ENCODE results near the gene NFKB1.
A peak's percentile ranks its signal among the peaks of the same experiment; 100 is the strongest.

NFKB1 gene

DNA sequence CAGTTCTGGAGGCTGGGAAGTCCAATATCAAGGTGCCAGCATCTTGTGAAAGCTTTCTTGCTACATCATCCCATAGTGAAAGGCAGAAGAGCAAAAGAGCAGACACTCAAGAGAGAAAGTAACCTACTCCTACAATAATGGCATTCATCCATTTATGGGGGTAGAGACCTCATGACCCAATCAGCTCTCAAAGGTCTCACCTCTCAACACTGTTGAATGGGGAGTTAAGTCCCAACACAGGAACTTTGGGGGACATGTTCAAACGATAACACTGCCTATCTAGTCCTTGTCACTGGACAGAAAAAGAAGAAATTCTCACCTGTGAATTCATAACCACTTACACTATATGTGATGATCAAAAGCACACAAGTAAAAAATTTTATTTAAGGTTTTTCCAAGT lies 6.6 kb upstream of the NFKB1 start:
- no peak for DNase-seq (ENCODE audit: low read depth in 2 of 2)

DNA sequence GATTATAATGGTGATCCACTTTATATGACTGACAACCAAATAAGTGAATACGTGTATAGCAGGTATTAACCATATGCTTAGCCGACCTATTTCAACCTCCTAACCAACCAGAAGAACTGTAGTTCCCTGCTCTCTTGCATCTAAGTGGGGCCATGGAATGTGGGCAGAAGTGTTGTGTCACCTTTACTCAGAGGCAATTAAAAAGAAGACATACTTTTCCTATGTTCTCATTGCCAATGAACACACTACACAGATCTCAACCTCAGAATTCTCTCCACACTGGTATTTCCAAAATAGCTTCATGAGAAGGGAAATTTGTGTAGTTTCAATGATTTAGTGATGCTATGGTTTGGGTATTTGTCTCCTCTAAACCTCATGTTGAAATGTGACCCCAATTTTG lies 3.2 kb upstream of the NFKB1 start:
- no peak for DNase-seq (ENCODE audit: low read depth in 2 of 2)

DNA sequence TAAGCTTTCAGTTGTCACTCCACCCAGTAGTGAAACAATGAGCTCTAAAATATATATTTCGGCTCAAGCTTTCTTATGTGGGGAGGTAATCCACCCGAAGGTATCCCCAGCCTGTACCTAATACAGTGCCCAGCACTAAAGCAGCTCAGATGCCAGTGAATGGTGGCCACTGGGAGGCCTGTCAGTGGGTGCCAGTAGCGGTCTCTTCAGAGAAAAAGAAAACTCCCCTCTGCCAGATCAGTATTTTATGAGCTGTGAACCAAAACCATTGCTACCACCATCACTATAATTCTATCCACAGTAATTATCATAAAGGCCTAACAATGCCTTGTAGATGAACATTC lies 835 bp upstream of the NFKB1 start:
- DNase-seq (ENCODE audit: low read depth in 2 of 2) = peak in 1 of 2 donors; percentile 22

DNA sequence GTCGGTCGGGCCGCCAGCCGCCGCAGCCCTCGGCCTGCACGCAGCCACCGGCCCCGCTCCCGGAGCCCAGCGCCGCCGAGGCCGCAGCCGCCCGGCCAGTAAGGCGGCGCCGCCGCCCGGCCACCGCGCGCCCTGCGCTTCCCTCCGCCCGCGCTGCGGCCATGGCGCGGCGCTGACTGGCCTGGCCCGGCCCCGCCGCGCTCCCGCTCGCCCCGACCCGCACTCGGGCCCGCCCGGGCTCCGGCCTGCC lies 213 bp downstream of the NFKB1 start:
- DNase-seq (ENCODE audit: low read depth in 2 of 2) = no peak

DNA sequence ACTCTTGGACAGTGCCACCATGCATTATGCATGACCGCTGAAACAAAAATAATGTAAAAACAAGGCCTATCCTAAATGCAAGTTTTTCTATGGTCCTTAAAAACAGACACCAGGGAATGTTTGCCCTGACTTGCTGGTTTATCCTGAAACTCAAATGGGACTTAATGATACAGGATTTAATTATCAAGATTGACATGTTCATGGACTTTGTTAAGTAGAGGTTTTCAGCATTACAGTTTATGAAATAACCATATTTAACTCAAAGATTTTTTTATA lies 1.3 kb downstream of the NFKB1 start:
- DNase-seq (ENCODE audit: low read depth in 2 of 2) = no peak

DNA sequence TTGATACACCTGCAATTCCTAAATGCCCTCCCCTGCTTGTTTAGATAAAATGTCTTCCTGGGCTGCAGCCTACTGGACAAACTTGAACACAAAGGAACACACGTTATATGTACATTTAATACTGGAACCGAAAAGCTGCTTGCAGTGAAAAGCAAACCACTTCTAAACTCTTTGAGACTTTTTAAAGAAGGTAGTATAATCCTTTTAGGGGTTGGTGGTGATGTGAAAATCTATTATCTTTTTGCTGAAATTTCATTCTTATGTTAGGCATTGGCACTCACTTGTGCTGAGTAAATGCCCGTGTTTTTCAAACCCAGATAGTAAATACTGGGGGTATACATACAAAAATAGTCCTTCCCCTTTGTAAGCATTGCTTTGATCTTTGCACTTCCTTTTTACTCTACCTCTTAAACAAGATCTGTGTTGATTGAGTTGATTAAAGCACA lies 2.2 kb downstream of the NFKB1 start:
- no peak for DNase-seq (ENCODE audit: low read depth in 2 of 2)

DNA sequence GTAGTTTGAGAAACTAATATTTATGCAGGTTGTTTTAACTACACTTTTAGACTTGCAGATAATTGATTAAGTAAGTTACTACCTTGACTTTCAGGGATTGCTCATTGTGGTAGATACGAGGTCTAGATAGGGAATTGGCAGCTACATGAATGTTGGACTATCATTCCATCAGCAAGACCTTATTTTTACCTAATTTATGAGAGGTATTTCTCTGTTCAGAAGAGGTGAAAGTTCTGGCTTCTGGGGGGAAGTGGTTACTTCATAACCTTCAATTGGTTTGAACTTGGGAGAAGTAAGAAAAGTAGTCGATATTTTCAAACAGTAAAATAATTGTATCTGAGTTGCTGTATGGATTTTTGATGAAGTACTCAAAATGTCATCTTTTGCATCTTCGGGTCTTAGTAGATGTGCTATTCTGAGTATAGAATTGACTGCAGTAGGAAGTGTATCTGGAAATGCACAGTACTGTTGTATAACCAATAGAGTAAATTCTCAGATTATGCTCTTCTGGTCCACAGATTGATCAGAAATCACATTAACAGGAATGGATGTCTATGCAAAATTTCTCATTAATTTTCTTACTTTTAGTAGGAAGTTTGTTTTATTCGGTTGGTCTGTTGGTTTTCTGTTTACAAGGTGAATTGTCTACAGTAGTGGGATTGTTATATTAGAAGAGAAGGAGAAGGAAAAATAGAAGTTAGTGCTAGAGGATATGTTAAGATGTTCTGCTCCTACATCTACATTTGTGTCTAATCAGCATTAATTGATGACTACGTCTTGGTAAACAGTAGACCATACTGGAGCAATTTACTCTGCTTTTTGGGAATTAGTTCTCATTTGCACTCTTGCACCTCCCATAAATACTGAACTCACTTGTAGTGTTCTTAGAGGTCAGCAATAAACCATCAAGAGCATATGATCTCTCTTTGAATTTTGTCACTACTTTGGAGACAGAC lies 3.0 kb downstream of the NFKB1 start:
- DNase-seq (ENCODE audit: low read depth in 2 of 2) = no peak

DNA sequence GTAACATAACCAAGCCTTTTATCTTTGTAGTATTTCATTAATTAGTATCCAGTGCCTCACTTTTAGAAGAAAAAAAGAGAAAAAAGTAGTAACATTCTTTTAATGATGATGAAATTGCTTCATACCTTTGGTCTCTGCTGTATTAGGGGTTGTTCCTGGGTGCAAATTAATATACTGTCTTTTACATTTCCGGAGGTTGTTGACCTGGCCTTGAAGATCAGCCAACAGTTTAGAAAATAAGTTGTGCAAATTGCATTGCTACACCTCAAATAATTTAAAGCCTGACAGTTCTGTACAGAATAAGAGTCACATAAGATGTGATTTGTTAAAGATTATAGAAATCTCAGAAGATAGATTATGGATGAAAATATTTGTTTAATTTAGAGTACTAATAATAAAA lies 3.8 kb downstream of the NFKB1 start:
- DNase-seq (ENCODE audit: low read depth in 2 of 2) = no peak

DNA sequence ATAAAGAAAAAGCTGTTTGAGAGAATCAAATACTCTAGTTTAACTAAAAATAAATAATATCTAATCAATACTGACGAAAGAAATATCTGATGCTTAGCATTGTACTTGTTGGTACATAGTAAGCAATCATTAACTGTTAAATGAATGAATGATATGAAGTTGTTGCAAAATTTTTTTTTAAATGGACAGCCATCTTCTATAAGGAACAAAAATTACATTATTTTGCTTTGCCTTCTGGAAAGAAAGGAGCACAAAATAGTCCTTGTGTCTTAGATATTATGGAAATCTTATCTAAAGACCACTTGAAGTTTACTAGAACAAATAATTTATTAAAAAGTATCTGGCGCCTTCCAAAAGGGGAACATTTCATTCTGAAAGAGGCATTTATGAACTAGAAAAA lies 4.5 kb downstream of the NFKB1 start:
- DNase-seq (ENCODE audit: low read depth in 2 of 2) = no peak

DNA sequence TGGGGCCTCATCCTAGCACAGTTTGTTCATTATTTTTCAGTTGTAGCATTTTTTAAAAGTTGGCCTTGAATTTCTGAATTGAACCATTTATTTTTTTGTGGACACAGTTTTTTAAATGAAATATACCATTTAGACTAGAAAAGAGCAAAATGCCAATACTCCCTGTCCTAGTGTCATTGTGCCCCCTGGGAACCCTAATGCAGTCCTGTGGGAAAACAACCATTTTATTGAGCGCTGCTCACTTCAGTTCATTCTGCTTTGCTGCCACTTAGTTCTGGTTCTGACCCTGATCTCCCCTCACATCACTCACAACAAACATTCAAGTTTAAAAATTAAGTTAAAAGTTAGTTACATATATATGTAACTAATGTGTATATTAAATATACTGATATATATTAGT lies 5.4 kb downstream of the NFKB1 start:
- no peak for DNase-seq (ENCODE audit: low read depth in 2 of 2)

DNA sequence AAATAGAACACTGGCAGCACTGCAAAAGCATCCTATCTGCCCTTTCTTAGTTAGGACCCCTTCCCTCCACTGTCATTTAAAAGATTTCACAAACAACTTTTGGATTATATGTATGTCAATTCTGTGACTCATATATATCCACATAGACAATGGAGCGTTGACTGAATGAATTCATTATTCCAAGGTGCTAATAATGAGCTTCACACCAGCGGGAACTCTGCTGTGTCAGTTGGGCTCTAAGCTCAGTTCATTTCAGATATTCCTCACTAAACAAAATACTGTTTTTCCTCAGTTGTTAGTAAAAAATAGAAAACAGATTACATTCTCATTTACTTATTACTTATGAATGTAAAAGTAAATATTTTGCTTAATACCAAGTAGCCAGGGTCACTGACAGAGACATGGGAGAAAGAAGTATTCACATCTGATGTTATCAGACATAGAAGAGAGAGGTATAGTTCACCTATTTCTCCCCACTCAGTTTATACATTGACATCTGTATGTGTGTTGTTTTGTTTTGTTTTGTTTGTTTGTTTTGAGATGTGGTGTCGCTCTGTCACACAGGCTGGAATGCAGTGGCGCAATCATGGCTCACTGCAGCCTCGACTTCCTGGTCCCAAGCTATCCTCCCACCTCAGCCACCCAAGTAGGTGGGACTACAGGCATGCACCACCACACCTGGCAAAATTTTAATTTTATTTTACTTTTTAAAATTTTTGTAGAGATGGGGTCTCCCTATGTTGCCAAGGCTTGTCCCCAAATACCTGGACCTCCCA lies 10.9 kb downstream of the NFKB1 start:
- no peak for DNase-seq (ENCODE audit: low read depth in 2 of 2)

DNA sequence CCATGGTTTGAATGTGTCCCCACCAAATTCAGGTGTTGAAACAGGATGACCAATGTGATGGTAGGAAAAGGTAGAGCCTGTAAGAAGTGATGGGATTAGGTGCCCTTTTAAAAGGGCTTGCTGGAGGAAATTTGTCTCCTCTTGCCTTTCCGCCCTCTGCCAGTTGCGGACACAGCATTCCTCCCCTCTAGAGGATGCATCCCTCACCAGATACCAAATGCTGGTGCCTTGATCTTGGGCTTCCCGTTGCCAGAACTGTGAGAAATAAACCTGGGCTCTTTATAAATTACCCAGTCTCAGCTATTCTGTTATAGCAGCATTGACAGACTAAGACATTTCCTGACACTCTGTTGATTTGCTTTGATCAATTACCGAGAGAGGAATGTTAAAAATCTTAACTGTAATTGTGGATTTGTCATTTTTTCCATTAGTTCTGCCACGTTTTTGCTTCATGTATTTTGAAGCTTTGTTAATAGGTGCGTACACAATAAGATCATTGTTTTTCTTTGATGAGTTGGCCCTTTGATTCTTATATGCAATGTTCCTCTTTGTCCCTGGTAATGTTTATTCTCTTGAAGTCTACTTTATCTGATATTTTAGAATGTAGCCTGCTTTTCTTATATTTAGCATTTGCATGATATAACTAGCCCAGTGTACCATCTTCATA lies 13.3 kb downstream of the NFKB1 start:
- DNase-seq (ENCODE audit: low read depth in 2 of 2) = no peak

DNA sequence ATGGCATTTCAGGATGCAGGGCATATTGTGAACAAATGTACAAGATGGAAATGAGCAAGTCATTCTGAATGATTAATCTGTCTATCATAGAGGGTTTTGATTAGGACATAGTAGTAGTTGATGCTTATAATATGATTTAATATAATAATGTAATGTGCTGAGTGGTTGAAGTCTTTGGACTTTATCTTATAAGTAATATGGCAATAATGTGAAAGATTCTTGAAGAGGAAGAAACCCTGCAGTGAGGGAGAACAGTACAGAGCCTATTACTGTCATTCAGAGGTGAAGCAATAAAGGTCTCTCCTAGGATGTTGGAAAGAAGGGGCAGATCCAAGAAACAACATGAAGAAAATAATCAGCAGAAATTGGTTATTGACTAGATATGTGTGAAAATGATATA lies 16.6 kb downstream of the NFKB1 start:
- no peak for DNase-seq (ENCODE audit: low read depth in 2 of 2)

DNA sequence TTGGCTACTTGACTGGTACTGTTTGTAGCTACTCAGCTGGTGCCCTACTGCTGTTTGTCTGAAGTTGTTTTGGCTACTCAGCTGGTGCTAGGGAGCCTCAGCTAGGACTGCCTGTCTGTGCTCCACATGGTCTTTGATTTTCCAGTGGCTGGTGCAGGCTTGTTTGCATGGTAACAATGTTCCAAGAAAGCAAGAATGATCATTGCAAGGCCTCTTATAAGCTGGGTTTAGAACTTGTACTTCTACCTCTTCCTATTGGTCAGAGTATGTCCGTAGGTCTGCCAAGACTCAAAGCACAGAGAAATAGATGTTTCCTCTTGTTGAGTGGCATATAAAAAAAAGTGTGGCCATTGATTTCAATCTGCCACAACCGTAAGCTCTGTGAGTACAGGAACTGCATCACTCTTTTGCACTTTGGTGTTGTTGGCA lies 17.6 kb downstream of the NFKB1 start:
- no peak for DNase-seq (ENCODE audit: low read depth in 2 of 2)

DNA sequence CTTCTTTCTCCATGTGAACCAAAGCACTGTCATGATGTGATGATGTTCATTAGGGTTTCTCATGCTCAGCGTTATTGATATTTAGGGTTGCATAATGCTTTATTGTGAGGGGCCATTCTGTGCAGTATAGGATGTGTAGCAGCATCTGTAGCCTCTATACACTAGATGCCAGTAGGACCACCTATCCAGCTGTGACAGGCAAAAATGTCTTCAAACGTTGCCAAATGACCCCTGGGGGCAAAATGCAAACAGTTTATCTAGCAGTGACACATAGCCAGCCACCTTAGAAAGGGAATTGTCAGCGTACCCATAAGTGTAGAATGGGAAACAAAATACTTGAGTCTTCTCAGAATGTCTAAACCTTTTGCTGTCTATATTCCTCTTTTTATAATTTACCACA lies 18.8 kb downstream of the NFKB1 start:
- no peak for DNase-seq (ENCODE audit: low read depth in 2 of 2)

DNA sequence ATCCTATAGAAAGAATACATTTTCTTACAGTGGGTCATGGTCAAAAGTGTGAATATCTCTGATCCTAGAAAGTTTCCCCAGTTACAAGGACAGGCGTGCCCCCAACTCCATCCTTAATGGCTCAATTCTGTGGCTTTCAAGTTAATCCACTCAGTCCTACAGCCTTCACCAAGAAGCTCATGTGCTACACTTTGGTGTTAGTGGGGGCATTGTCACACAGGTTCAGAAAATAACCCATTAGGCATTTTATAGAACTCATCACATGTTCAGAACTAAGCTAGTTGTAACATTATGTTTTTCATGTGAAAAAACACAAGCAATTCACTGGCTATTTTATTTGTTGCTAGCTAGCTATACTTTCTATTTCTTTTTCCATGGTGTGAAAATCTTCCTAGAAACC lies 20.4 kb downstream of the NFKB1 start:
- no peak for DNase-seq (ENCODE audit: low read depth in 2 of 2)

DNA sequence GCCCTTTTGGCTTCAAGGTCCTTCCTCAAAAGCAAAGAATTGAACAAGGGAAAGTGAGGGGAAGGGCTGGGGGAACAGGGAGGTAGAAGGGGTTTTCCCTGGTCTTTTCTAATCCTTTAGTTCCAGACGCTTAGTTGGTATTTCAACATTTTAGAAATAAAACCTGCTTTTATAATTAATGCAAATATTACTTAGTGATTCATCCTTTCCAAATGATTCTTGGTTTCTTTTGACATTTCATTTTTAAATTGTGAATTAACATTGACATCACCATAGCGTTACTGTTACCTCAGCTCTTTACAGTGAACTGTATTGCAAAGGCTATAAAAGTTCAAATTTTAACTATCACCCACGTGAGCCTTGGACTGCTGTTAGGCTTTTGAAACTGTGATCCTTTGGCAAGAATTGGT lies 20.9 kb downstream of the NFKB1 start:
- no peak for DNase-seq (ENCODE audit: low read depth in 2 of 2)

DNA sequence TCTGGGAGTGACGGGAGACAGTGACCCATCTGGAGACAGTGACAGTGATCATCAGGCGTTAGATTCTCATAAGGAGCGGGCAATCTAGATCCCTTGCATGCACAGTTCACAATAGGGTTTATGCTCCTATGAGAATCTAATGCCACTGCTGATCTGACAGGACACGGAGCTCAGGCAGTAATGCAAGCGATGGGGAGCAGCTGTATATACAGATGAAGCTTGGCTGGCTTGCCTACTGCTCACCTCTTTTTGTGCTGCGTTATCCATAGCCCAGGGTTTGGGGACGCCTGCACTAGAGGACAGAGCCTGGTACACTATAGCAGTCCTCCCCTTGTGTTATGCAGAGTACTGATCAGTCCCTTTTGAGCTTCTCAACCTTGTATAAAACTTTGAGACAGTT lies 23.5 kb downstream of the NFKB1 start:
- DNase-seq (ENCODE audit: low read depth in 2 of 2) = no peak

DNA sequence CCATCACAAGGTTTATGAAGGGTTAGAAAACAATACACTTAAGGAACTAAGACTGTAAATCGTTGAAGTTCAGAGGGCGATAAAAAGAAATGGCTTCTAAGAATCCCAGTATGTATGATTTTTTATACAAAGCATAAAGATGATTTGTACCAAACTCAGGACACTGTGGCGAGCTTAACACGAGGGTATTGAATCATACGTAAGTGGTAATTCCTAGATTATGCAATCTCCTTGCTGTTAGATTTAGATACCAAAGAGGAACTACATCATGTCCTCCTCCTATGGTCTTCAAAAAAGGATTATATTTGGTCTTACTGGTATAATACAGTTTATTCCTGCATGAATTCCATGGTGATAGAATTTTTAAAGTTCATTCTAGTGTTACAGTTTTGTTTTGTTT lies 23.9 kb downstream of the NFKB1 start:
- DNase-seq (ENCODE audit: low read depth in 2 of 2) = no peak

DNA sequence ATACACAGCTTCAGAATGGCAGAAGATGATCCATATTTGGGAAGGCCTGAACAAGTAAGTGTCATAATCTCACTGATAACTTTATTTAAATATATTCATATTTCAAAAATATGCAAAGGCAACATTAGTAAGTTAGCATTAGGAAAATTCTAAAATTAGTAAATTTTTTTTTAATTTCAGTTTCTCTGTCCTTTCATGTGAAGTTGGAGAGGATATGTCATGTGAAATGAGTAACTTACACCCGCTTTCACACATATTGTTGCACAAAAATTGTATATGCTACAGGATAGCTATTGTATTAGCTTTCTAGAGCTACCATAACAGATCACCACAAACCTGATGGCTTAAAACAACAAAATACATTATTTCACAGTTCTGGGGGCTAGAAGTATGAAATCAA lies 24.3 kb downstream of the NFKB1 start:
- DNase-seq (ENCODE audit: low read depth in 2 of 2) = no peak

DNA sequence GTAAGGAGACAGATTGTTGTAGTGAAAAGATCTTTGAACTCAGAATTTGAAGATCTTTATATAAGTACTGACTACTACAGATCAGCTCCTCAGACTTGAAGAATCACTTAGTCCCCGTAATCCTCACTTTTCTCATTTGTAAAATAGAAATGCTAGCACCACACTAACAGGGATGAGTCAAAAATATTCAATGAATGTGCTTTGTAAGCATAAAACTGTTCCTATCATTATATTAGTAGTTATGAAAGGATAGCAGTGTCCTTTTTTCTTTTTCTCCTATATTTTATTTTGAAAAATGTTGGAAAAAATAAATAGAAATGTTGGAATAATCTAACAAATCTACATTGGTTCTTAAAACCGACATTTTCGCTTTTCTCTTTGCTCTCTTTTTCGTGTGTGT lies 25.4 kb downstream of the NFKB1 start:
- no peak for DNase-seq (ENCODE audit: low read depth in 2 of 2)

DNA sequence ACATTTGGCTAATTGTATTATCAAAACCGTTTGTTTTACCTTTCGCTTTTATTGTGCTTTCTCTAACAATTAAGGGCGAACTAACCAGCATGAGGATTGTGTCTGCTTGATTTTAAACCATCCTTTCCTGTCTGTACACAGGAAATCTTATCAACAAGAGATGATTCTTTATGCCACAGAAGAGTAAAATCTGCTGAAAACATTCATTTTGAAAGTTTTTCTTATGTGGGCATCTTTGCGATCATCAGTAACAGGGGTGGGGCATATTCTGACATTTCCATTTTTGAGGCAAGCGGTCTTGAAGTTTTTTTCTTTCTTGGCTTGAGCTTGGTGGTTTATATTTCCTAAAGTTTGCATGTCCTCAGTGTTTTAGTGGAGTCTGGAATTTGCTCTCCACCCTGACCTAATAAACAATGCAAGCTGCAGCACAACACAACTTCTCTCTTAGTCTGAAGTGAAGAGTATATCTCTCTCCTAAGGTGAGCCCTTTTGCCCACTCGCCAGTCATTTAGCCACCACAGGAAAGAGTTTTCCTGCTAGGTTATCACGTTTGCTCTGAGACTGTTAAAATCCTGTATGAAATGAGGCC lies 26.6 kb downstream of the NFKB1 start:
- DNase-seq (ENCODE audit: low read depth in 2 of 2) = no peak

DNA sequence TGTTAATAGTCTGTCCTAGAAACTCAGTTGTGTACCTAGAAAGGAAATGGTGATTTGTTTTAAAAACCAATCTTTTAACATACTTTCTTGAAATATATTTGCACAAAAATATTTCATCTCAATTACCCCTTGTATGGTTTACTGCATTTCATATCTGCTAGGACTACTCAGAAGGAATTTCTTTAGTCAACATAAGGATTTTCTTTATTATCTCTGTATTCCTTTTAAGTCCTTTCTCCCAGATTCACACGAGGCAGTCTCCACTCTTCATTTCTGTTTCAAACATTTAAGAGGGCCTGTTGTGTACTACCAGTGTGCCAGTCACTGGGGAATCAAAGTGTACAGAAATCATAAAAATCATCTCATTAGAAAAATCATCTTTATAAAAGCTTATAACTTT lies 28.8 kb downstream of the NFKB1 start:
- no peak for DNase-seq (ENCODE audit: low read depth in 2 of 2)
